SK-N-SH treated with all-trans-retinoic acid at 6 μM for 48 hours (cell line): ENCODE data around the gene NPB.

ENCODE experiments used
- ATAC-seq: fragments of 200-7000 bp; cut with Tn5 transposase; 3 replicates; pipeline ENCODE4 v1.9.1; 2020; ENCODE audit warnings: mild to moderate bottlenecking, moderate library complexity
- ARNTL ChIP-seq: fragments of 450-650 bp; formaldehyde crosslinking; IDR thresholded peaks from 2 replicates; pipeline ENCODE4 v1.5.0; 2020; ENCODE audit warnings: low read depth, mild to moderate bottlenecking, moderate library complexity, borderline replicate concordance
- ESRRG ChIP-seq: fragments of 250-450 bp; sonication (Bioruptor Pico); IDR thresholded peaks from 2 replicates; pipeline ENCODE4 v1.6.1; 2021; ENCODE audit warnings: mild to moderate bottlenecking
- GLIS3 ChIP-seq: fragments of 250-450 bp; sonication (Bioruptor Pico); IDR thresholded peaks from 2 replicates; pipeline ENCODE4 v1.5.0; 2020; ENCODE audit warnings: mild to moderate bottlenecking, moderate library complexity
- RARB ChIP-seq: fragments of 250-450 bp; sonication (Bioruptor Pico); IDR thresholded peaks from 2 replicates; pipeline ENCODE4 v1.8.0; 2021; ENCODE audit warnings: mild to moderate bottlenecking, moderate library complexity
- SNAI2 ChIP-seq: fragments of 250-450 bp; sonication (Bioruptor Pico); IDR thresholded peaks from 2 replicates; pipeline ENCODE4 v1.5.0; 2020; ENCODE audit warnings: mild to moderate bottlenecking, moderate library complexity
- TCF4 ChIP-seq: fragments of 250-450 bp; sonication (Bioruptor Pico); IDR thresholded peaks from 2 replicates; pipeline ENCODE4 v1.8.0; 2021; ENCODE audit warnings: mild to moderate bottlenecking, moderate library complexity, borderline replicate concordance
- ZC3H10 ChIP-seq: fragments of 250-450 bp; sonication (Bioruptor Pico); IDR thresholded peaks from 2 replicates; pipeline ENCODE4 v1.5.1; 2021; ENCODE audit warnings: mild to moderate bottlenecking, moderate library complexity
- ZFP30 ChIP-seq: fragments of 450-650 bp; formaldehyde crosslinking; IDR thresholded peaks from 2 replicates; pipeline ENCODE4 v1.5.0; 2022; ENCODE audit warnings: mild to moderate bottlenecking, moderate library complexity
- ZNF565 ChIP-seq: fragments of 450-650 bp; formaldehyde crosslinking; conservative IDR thresholded peaks from 2 replicates; pipeline ENCODE4 v1.5.0; 2020; ENCODE audit warnings: low read depth, mild to moderate bottlenecking, moderate library complexity
- ZNF70 ChIP-seq: fragments of 450-650 bp; formaldehyde crosslinking; IDR thresholded peaks from 2 replicates; pipeline ENCODE4 v1.5.0; 2020; ENCODE audit warnings: mild to moderate bottlenecking, moderate library complexity
- TF ChIP-seq, protein P1 (sequence below): fragments of 250-450 bp; sonication (Bioruptor Pico); IDR thresholded peaks from 2 replicates; pipeline ENCODE4 v1.5.0; 2020; ENCODE audit warnings: mild to moderate bottlenecking, moderate library complexity
- TF ChIP-seq, protein P2 (sequence below): fragments of 250-450 bp; sonication (Bioruptor Pico); IDR thresholded peaks from 2 replicates; pipeline ENCODE4 v1.8.0; 2020; ENCODE audit warnings: mild to moderate bottlenecking, moderate library complexity, borderline replicate concordance
- TF ChIP-seq, protein P3 (sequence below): fragments of 250-450 bp; sonication (Bioruptor Pico); IDR thresholded peaks from 2 replicates; pipeline ENCODE4 v1.5.1; 2021; ENCODE audit warnings: mild to moderate bottlenecking, moderate library complexity
- TF ChIP-seq, protein P4 (sequence below): fragments of 250-450 bp; sonication (Bioruptor Pico); IDR thresholded peaks from 2 replicates; pipeline ENCODE4 v1.5.1; 2020; ENCODE audit warnings: low read depth, mild to moderate bottlenecking, moderate library complexity

The NPB gene

DNA sequence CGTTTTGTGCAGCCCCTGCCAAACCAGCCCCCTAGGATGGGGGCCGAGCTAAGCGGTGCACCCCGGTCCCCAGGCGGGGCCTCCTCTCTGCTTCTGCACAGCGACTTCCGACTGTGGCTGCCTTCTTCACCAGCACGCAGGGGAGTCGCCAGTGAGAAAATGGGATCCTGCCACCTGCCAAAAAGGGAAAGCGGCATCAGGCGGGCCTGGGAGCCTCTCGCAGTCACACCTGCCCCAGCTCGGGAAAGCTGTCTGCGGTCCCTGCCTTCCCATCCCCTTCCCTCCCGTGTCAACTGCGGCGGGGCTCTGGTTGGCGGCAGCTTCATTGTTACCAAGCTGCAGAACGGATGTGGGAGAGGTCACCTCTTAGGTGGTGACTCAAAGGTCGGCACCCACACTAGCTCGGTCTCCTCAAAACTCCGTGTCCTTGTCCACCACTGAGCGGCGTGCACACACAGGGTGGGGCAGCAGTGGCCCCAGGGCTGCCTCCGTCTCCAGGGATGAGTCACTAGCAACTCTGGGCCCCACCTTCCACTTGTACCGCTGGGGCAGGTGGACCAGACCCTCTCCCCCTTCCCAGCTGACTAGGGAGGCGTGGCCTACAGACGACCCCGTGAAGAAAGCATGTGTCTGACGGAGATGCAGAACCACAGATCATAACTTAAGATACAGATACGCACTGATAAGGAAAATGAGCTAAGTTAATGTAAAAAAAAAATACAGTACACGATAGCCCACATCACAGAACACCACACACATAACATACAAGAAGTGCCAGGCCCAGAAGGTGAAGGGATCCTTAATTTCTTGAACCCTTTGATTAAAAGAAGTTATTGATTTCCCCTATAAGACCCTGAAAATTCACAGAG lies 10.6 kb downstream of the NPB start (continued):
- TF ChIP-seq, protein P1, sequence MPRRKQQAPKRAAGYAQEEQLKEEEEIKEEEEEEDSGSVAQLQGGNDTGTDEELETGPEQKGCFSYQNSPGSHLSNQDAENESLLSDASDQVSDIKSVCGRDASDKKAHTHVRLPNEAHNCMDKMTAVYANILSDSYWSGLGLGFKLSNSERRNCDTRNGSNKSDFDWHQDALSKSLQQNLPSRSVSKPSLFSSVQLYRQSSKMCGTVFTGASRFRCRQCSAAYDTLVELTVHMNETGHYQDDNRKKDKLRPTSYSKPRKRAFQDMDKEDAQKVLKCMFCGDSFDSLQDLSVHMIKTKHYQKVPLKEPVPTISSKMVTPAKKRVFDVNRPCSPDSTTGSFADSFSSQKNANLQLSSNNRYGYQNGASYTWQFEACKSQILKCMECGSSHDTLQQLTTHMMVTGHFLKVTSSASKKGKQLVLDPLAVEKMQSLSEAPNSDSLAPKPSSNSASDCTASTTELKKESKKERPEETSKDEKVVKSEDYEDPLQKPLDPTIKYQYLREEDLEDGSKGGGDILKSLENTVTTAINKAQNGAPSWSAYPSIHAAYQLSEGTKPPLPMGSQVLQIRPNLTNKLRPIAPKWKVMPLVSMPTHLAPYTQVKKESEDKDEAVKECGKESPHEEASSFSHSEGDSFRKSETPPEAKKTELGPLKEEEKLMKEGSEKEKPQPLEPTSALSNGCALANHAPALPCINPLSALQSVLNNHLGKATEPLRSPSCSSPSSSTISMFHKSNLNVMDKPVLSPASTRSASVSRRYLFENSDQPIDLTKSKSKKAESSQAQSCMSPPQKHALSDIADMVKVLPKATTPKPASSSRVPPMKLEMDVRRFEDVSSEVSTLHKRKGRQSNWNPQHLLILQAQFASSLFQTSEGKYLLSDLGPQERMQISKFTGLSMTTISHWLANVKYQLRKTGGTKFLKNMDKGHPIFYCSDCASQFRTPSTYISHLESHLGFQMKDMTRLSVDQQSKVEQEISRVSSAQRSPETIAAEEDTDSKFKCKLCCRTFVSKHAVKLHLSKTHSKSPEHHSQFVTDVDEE (CRISPR knock-in tag), result no peak

DNA sequence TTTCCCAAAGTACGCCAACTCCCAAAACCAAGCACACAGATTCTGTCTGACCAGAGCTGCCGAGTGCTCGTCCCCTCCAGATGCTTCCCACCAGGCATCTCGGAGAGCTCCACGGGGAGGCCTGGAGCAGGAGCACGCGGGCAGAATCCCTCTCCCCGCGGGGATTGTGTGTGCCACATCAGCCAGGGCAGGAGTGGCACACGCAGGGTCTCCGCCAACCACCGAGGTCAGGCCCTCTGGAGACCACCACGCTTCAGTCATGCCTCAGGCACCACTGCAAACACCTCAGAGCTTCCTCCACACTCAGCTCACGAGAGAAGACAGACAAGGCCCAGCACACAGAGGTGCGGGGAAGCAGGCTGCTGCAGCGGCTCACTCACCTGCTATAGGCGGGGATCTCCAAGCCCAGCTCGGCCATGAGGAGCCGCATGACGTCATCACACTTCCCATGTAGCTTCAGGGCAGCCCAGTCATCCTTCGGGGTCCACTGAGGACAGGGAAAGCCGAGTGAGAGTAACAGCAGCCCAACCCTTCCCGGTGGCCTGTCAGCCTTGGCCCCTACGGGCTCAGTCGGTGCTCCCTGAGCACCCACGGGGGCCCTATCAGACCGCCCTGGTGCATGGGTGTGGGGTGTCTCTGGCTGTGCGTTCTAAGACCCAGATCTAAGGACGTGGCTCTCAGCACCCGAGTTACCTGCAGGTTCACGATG lies 11.5 kb downstream of the NPB start:
- TF ChIP-seq, protein P2, sequence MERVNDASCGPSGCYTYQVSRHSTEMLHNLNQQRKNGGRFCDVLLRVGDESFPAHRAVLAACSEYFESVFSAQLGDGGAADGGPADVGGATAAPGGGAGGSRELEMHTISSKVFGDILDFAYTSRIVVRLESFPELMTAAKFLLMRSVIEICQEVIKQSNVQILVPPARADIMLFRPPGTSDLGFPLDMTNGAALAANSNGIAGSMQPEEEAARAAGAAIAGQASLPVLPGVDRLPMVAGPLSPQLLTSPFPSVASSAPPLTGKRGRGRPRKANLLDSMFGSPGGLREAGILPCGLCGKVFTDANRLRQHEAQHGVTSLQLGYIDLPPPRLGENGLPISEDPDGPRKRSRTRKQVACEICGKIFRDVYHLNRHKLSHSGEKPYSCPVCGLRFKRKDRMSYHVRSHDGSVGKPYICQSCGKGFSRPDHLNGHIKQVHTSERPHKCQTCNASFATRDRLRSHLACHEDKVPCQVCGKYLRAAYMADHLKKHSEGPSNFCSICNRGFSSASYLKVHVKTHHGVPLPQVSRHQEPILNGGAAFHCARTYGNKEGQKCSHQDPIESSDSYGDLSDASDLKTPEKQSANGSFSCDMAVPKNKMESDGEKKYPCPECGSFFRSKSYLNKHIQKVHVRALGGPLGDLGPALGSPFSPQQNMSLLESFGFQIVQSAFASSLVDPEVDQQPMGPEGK, result no peak
- no peak for TF ChIP-seq ZNF70 (CRISPR knock-in tag)
- TF ChIP-seq, protein P3, sequence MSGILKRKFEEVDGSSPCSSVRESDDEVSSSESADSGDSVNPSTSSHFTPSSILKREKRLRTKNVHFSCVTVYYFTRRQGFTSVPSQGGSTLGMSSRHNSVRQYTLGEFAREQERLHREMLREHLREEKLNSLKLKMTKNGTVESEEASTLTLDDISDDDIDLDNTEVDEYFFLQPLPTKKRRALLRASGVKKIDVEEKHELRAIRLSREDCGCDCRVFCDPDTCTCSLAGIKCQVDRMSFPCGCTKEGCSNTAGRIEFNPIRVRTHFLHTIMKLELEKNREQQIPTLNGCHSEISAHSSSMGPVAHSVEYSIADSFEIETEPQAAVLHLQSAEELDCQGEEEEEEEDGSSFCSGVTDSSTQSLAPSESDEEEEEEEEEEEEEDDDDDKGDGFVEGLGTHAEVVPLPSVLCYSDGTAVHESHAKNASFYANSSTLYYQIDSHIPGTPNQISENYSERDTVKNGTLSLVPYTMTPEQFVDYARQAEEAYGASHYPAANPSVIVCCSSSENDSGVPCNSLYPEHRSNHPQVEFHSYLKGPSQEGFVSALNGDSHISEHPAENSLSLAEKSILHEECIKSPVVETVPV (CRISPR knock-in tag), result no peak
- TF ChIP-seq GLIS3 (CRISPR knock-in tag), result no peak
- no peak for TF ChIP-seq SNAI2 (CRISPR knock-in tag)
- no peak for TF ChIP-seq ZFP30 (CRISPR knock-in tag)
- no peak for TF ChIP-seq TCF4
- TF ChIP-seq, protein P1 (CRISPR knock-in tag), result no peak
- TF ChIP-seq ESRRG, result no peak
- no peak for TF ChIP-seq ZNF565
- TF ChIP-seq, protein P4, sequence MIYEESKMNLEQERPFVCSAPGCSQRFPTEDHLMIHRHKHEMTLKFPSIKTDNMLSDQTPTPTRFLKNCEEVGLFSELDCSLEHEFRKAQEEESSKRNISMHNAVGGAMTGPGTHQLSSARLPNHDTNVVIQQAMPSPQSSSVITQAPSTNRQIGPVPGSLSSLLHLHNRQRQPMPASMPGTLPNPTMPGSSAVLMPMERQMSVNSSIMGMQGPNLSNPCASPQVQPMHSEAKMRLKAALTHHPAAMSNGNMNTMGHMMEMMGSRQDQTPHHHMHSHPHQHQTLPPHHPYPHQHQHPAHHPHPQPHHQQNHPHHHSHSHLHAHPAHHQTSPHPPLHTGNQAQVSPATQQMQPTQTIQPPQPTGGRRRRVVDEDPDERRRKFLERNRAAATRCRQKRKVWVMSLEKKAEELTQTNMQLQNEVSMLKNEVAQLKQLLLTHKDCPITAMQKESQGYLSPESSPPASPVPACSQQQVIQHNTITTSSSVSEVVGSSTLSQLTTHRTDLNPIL (CRISPR knock-in tag), result no peak
- no peak for TF ChIP-seq ARNTL (CRISPR knock-in tag)
- no peak for ATAC-seq

DNA sequence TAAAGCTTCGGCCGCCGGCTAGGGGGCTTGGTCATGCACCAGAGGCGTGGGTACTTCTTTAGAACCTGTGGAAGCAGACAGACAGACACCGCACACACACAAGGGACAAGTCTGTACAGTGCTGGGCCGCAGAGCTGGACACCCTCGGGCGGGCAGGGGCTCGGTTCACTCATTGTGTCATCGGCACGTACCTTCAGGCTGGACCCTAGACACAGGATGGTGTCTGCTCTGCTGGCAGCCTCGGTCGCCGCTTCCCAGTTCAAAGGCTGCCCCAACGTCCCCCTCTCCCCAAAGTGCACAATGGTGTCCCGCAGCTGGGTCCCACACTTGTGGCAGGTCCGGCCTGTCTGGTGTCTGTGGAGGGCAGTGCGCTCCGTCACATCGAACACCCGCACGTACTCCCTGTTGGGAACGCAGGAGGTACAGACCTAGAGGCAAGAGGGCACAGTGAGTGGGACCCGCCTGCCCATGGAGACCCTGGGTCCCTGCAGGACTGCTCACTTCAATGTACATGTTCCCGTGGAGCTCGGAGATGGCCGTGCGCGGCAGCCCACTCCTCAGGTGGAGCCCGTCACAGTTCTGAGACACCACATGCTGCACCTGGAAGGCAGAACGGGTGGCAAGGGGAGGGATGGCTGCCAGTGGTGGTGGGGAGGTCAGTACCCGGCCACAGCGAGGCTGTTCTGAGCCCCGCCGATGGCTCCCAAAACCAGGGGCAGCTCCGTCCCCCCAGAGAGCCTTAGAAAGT lies 12.2 kb downstream of the NPB start:
- TF ChIP-seq RARB (CRISPR knock-in tag) (no peak), TCF4 (no peak), ZFP30 (CRISPR knock-in tag) (no peak)
- no peak for ATAC-seq

DNA sequence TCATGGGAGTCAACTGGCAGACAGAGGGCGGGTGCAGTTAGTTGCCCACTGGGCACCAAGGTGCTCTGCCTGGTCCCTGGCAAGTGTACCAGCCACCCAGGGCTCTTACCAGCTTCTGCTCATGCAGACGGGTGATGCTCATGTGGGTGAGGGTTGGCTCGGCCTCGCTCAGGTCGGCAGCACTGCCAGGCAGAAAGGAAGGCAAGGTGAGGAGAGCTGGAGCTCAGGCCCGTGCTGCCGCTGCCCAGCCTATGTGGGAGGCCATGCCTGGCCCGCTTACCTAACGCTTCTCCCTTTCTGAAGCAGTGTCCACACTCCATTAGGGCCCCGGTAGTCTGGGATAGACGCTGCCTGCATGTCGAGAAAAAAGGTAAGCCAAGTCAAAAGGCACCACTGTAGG lies 13.3 kb downstream of the NPB start:
- no peak for ATAC-seq
- no peak for TF ChIP-seq ZC3H10 (CRISPR knock-in tag)
- no peak for TF ChIP-seq ZNF565
- TF ChIP-seq, protein P1 (CRISPR knock-in tag), result no peak
- TF ChIP-seq SNAI2 (CRISPR knock-in tag), result no peak
